ENCODE data around the gene SLC39A11.

Gene SLC39A11

GRCh38 chr17:72654706-72655105 lies 437.8 kb downstream of the SLC39A11 start:
- H3K4me3 ChIP-seq (ENCODE audit: low read length), result no peak overlapping the region
- DNase-seq (ENCODE audit: low read depth), result no peak
- TF ChIP-seq, protein P1, sequence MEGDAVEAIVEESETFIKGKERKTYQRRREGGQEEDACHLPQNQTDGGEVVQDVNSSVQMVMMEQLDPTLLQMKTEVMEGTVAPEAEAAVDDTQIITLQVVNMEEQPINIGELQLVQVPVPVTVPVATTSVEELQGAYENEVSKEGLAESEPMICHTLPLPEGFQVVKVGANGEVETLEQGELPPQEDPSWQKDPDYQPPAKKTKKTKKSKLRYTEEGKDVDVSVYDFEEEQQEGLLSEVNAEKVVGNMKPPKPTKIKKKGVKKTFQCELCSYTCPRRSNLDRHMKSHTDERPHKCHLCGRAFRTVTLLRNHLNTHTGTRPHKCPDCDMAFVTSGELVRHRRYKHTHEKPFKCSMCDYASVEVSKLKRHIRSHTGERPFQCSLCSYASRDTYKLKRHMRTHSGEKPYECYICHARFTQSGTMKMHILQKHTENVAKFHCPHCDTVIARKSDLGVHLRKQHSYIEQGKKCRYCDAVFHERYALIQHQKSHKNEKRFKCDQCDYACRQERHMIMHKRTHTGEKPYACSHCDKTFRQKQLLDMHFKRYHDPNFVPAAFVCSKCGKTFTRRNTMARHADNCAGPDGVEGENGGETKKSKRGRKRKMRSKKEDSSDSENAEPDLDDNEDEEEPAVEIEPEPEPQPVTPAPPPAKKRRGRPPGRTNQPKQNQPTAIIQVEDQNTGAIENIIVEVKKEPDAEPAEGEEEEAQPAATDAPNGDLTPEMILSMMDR (conservative IDR thresholded peaks at IDR 0.05; ENCODE audit: low read length), result no peak

DNA sequence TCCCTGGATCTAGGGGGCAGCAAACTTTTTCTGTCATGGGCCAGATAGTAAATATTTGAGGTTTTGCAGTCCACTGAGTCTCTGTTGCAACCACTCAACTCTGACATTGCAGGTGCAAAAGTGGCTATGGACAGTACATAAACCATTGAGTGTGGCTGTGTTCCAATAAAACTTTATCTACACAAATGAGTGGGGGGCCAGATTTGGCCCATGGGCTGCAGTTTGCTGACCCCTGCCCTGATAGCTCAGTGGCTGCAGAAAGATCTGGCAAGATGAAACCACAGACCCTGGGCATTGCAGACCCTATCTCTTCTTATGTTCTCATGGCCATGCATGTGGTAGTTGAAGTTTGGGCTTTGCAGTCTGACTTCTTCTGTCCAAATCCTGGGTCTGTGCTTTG lies 440.5 kb downstream of the SLC39A11 start:
- no peak overlapping the region for H3K4me3 ChIP-seq (ENCODE audit: low read length)
- TF ChIP-seq, protein P1 (conservative IDR thresholded peaks at IDR 0.05; ENCODE audit: low read length), result no peak
- DNase-seq (ENCODE audit: low read depth), result no peak

GRCh38 chr17:72648702-72649101 lies 443.8 kb downstream of the SLC39A11 start:
- H3K4me3 ChIP-seq (ENCODE audit: low read length), result no peak overlapping the region
- TF ChIP-seq, protein P1 (conservative IDR thresholded peaks at IDR 0.05; ENCODE audit: low read length), result no peak
- DNase-seq (ENCODE audit: low read depth), result no peak

- TF ChIP-seq, protein P1 (conservative IDR thresholded peaks at IDR 0.05; ENCODE audit: low read length), result no peak
Observed at GRCh38 chr17:72646176-72646575, 446.3 kb downstream of the SLC39A11 start.

GRCh38 chr17:72644492-72644891 lies 448.0 kb downstream of the SLC39A11 start:
- TF ChIP-seq, protein P1 (conservative IDR thresholded peaks at IDR 0.05; ENCODE audit: low read length), result no peak
- no peak for DNase-seq (ENCODE audit: low read depth)
- H3K4me3 ChIP-seq (ENCODE audit: low read length), result no peak overlapping the region

More at GRCh38 chr17:72646176-72646575, 446.3 kb downstream of the SLC39A11 start:
- H3K4me3 ChIP-seq (ENCODE audit: low read length), result no peak overlapping the region
- no peak for DNase-seq (ENCODE audit: low read depth)

DNA sequence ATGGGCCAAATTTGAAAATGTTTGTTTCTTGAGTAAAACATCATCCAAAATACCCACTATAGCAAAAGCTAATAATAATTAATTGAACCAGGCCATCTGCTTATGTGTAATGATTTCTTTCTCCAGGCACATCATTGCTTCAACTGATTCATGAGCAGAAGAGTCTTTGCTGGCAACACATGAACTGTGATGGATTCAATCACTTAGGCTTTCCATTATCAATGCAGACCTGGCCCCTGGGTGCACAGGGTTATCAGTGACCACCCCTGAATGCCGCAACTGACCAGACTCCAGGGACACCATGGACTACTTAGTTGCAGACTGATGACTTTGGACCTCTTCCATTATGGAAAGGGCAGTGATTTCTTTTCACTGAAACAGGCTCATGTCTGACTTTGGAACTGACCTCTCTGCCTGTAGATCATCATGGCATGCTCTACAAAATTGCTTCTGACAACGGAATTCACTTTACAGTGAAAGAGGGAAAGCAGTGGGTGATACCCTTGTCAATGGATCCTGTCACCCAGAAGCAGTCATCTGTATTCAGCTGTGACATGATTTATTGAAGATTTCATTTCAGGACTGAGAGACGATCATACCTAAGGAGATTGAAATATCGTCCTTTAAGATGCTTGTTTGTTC lies 448.8 kb downstream of the SLC39A11 start:
- H3K4me3 ChIP-seq (ENCODE audit: low read length), result no peak overlapping the region
- no peak for DNase-seq (ENCODE audit: low read depth)
- TF ChIP-seq, protein P1 (conservative IDR thresholded peaks at IDR 0.05; ENCODE audit: low read length), result no peak

DNA sequence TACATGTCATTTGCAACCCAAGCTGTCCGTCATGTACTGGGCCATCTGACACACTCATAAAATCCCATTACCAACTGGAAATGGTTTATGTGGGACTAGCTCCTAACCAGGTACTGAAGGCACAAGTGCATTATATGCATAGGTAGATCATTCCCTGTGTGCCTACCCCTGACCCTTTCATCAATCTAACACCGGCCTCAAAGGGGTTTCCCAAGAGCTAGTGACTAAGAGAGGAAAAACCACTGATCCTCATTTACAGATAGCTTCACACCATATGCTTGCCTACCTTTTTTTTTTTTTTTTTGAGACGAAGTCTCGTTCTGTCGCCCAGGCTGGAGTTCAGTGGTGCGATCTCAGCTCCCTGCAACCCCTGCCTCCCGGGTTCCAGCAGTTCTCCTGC lies 449.8 kb downstream of the SLC39A11 start:
- DNase-seq (ENCODE audit: low read depth), result no peak
- no peak overlapping the region for H3K4me3 ChIP-seq (ENCODE audit: low read length)
- TF ChIP-seq, protein P1 (conservative IDR thresholded peaks at IDR 0.05; ENCODE audit: low read length), result no peak
